ENCODE results near the gene GRM8.

GRCh38 chr7:126570845-126571244, 681.9 kb downstream of the GRM8 start:
- TF ChIP-seq, protein P1, sequence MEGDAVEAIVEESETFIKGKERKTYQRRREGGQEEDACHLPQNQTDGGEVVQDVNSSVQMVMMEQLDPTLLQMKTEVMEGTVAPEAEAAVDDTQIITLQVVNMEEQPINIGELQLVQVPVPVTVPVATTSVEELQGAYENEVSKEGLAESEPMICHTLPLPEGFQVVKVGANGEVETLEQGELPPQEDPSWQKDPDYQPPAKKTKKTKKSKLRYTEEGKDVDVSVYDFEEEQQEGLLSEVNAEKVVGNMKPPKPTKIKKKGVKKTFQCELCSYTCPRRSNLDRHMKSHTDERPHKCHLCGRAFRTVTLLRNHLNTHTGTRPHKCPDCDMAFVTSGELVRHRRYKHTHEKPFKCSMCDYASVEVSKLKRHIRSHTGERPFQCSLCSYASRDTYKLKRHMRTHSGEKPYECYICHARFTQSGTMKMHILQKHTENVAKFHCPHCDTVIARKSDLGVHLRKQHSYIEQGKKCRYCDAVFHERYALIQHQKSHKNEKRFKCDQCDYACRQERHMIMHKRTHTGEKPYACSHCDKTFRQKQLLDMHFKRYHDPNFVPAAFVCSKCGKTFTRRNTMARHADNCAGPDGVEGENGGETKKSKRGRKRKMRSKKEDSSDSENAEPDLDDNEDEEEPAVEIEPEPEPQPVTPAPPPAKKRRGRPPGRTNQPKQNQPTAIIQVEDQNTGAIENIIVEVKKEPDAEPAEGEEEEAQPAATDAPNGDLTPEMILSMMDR (IDR thresholded peaks at IDR 0.05; ENCODE audit: borderline replicate concordance, extremely low read depth, low read length, poor library complexity, severe bottlenecking), result no peak
- TF ChIP-seq EZH2 (IDR thresholded peaks at IDR 0.05; ENCODE audit: borderline replicate concordance, low read depth, low read length, severe bottlenecking), result no peak

All from DND-41 (cell line).